Tibial nerve (tissue), 4 donors: ENCODE results near the gene NPM1. TPM values are rescaled to one million over a fixed set of nuclear protein-coding genes. Genes with fewer than 3 reads are reported as not detected.
"Not testable (repeated sequence)": the region's sequence is repeated elsewhere in the genome, so short reads cannot be mapped to it uniquely, and the experiment has no call there.

Experiments used
- DNase-seq, 2 donors: peaks; one replicate each; pipeline ENCODE4 v3.0.0-alpha.2; 2019; ENCODE audit warnings: low spot score in 2 of 2
- H3K27ac ChIP-seq, 4 donors: fragments of 200-600 bp; sonication (generic) in 3 of 4; one replicate each; pipeline ENCODE4 v1.5.1; 2017 to 2019; ENCODE audit warnings: mild to moderate bottlenecking in 1 of 4
- H3K27me3 ChIP-seq, 2 donors: fragments of 200-600 bp; sonication (generic) in 1 of 2; one replicate each; pipeline versions ENCODE4 v1.5.1 to v1.6.0; 2017 to 2019
- H3K36me3 ChIP-seq, 3 donors: fragments of 200-600 bp; sonication (generic); one replicate each; pipeline ENCODE4 v1.5.1; 2018 to 2019
- H3K4me1 ChIP-seq, 4 donors: fragments of 200-600 bp; sonication (generic) in 3 of 4; one replicate each; pipeline ENCODE4 v1.5.1; 2017 to 2019
- H3K4me3 ChIP-seq, 4 donors: fragments of 200-600 bp; sonication (generic) in 3 of 4; one replicate each; pipeline ENCODE4 v1.5.1; 2017 to 2019; ENCODE audit warnings: mild to moderate bottlenecking in 1 of 4, moderate library complexity in 1 of 4
- H3K9me3 ChIP-seq, 4 donors: fragments of 200-600 bp; sonication (generic) in 3 of 4; one replicate each; pipeline ENCODE4 v1.5.1; 2017 to 2019
- CTCF ChIP-seq, 5 experiments: fragments of 200-600 bp in 3 of 5; fragments of 450-650 bp in 2 of 5; sonication (generic) in 3 of 5; IDR thresholded peaks; one replicate each; pipeline ENCODE4 v1.5.1; 2016 to 2019; ENCODE audit warnings: antibody characterized with exemption in 5 of 5, mild to moderate bottlenecking in 3 of 5, moderate library complexity in 2 of 5
- EP300 ChIP-seq, 2 donors: sonication (generic); formaldehyde crosslinking; IDR thresholded peaks; one replicate each; pipeline ENCODE4 v1.6.1; 2017; ENCODE audit warnings: antibody characterized with exemption in 2 of 2, mild to moderate bottlenecking in 1 of 2
- POLR2A ChIP-seq, 2 donors: fragments of 450-650 bp; IDR thresholded peaks; one replicate each; pipeline ENCODE4 v1.6.1; 2017; ENCODE audit warnings: antibody characterized with exemption in 2 of 2, mild to moderate bottlenecking in 2 of 2, moderate library complexity in 2 of 2
- WGBS, 2 donors: methylation state at CpG; one replicate each; pipeline ENCODE4 v1.1.5; 2018; 5-methylcytosine and 5-hydroxymethylcytosine counted together
- total RNA-seq, 4 donors: library from RNA; depleted of rRNA; stranded (reverse); fragments of >200 nt; gene quantifications; one replicate each; pipeline ENCODE4 v1.1.0, GENCODE V29; 2016

NPM1 gene
- total RNA-seq, 4 donors from 2014 or later: 422 to 496 (median 444) TPM

- H3K36me3 ChIP-seq: peaks cover 0 to 88% (median 33%) of the 10 kb centered on the region in 3 donors
Measured at GRCh38 chr5:171397599-171397998, 9.9 kb downstream of the NPM1 start.

GRCh38 chr5:171398660-171399059 lies 11.0 kb downstream of the NPM1 start:
- Histone ChIP-seq H3K36me3 (peaks cover 0 to 79% (median 30%) of the 10 kb centered on the region in 3 donors), H3K4me1 (peaks cover 0 to 32% (median 0%) of the 10 kb centered on the region in 4 donors)
- WGBS, 2 donors: 74 to 80% methylated on average over 9 of the region's 9 CpGs
- not testable (repeated sequence) for DNase-seq, H3K27ac ChIP-seq, H3K9me3 ChIP-seq, H3K4me3 ChIP-seq, H3K27me3 ChIP-seq

More at GRCh38 chr5:171397599-171397998, 9.9 kb downstream of the NPM1 start:
- TF ChIP-seq CTCF (IDR thresholded peaks at IDR 0.05): no peak
- TF ChIP-seq POLR2A (IDR thresholded peaks at IDR 0.05): no peak
- no peak for TF ChIP-seq EP300 (IDR thresholded peaks at IDR 0.05)
- H3K4me3 ChIP-seq: no peak overlapping the region
- 95 to 97% methylated on average over 4 of the region's 4 CpGs for WGBS, 2 donors
- H3K4me1 ChIP-seq: peaks cover 0 to 32% (median 0%) of the 10 kb centered on the region in 4 donors
- no peaks in the 10 kb centered on the region for H3K27me3 ChIP-seq
- H3K9me3 ChIP-seq: no peaks in the 10 kb centered on the region
- no peak overlapping the region for H3K27ac ChIP-seq
- no peak for DNase-seq

GRCh38 chr5:171400169-171400568 lies 12.5 kb downstream of the NPM1 start:
- peaks cover 0 to 32% (median 0%) of the 10 kb centered on the region in 4 donors for H3K4me1 ChIP-seq
- H3K9me3 ChIP-seq: no peaks in the 10 kb centered on the region
- no peak overlapping the region for H3K27ac ChIP-seq
- H3K27me3 ChIP-seq: no peaks in the 10 kb centered on the region
- TF ChIP-seq EP300 (IDR thresholded peaks at IDR 0.05): no peak
- no peak for TF ChIP-seq CTCF (IDR thresholded peaks at IDR 0.05)
- TF ChIP-seq POLR2A (IDR thresholded peaks at IDR 0.05): no peak
- WGBS, 2 donors: 86 to 92% methylated on average over 7 of the region's 7 CpGs
- H3K4me3 ChIP-seq: no peak overlapping the region
- no peak for DNase-seq
- H3K36me3 ChIP-seq: peaks cover 0 to 70% (median 21%) of the 10 kb centered on the region in 3 donors

GRCh38 chr5:171401167-171401947 lies 13.7 kb downstream of the NPM1 start:
- TF ChIP-seq POLR2A (IDR thresholded peaks at IDR 0.05) (no peak), CTCF (IDR thresholded peaks at IDR 0.05) (no peak), EP300 (IDR thresholded peaks at IDR 0.05) (no peak)
- 93 to 97% methylated on average over 13 of the region's 13 CpGs for WGBS, 2 donors
- Histone ChIP-seq H3K4me3 (no peak overlapping the region), H3K27ac (no peak overlapping the region), H3K9me3 (no peaks in the 10 kb centered on the region), H3K36me3 (peaks cover 2 to 67% (median 31%) of the 10 kb centered on the region in 3 donors), H3K27me3 (no peaks in the 10 kb centered on the region), H3K4me1 (peaks cover 0 to 35% (median 2%) of the 10 kb centered on the region in 4 donors)
- no peak for DNase-seq

- H3K27me3 ChIP-seq, H3K27ac ChIP-seq, DNase-seq, H3K9me3 ChIP-seq, H3K4me3 ChIP-seq: not testable (repeated sequence)
- peaks cover 2 to 67% (median 35%) of the 10 kb centered on the region in 3 donors for H3K36me3 ChIP-seq
- H3K4me1 ChIP-seq: peaks cover 0 to 30% (median 2%) of the 10 kb centered on the region in 4 donors
Measured at GRCh38 chr5:171402751-171403150, 15.1 kb downstream of the NPM1 start.

GRCh38 chr5:171405615-171406014 lies 18.0 kb downstream of the NPM1 start:
- Histone ChIP-seq H3K9me3 (no peaks in the 10 kb centered on the region), H3K27me3 (no peaks in the 10 kb centered on the region), H3K27ac (no peak overlapping the region), H3K4me3 (no peak overlapping the region), H3K36me3 (peaks cover 2 to 66% (median 26%) of the 10 kb centered on the region in 3 donors), H3K4me1 (peaks cover 0 to 16% (median 2%) of the 10 kb centered on the region in 4 donors)
- DNase-seq: no peak
- WGBS, 2 donors: 60 to 66% methylated on average over 3 of the region's 3 CpGs
- peak in 3 of 5 experiments; percentile 12 to 27 (median 14) for TF ChIP-seq CTCF (IDR thresholded peaks at IDR 0.05)
- no peak for TF ChIP-seq EP300 (IDR thresholded peaks at IDR 0.05)
